ENCODE data around the gene RRN3.
"Not testable (repeated sequence)": the region's sequence is repeated elsewhere in the genome, so short reads cannot be mapped to it uniquely, and the experiment has no call there.

Gene RRN3

GRCh38 chr16:15028801-15029698 is 65.0 kb downstream of the RRN3 start:
- not testable (repeated sequence) for DNase-seq (ENCODE audit: low read depth in 2 of 2)

- not testable (repeated sequence) for DNase-seq (ENCODE audit: low read depth in 2 of 2)
Observed at GRCh38 chr16:15028345-15028715, 65.7 kb downstream of the RRN3 start.

GRCh38 chr16:15027503-15028344 is 66.3 kb downstream of the RRN3 start:
- not testable (repeated sequence) for DNase-seq (ENCODE audit: low read depth in 2 of 2)

GRCh38 chr16:15027051-15027450 is 67.0 kb downstream of the RRN3 start:
- not testable (repeated sequence) for DNase-seq (ENCODE audit: low read depth in 2 of 2)

- DNase-seq (ENCODE audit: low read depth in 2 of 2) = not testable (repeated sequence)
Observed at GRCh38 chr16:15025234-15025951, 68.7 kb downstream of the RRN3 start.

GRCh38 chr16:15024858-15025199 is 69.2 kb downstream of the RRN3 start:
- not testable (repeated sequence) for DNase-seq (ENCODE audit: low read depth in 2 of 2)

- not testable (repeated sequence) for DNase-seq (ENCODE audit: low read depth in 2 of 2)
Observed at GRCh38 chr16:15023381-15024077, 70.5 kb downstream of the RRN3 start.

- DNase-seq (ENCODE audit: low read depth in 2 of 2) = not testable (repeated sequence)
Observed at GRCh38 chr16:15022194-15022593, 71.9 kb downstream of the RRN3 start.

GRCh38 chr16:15021429-15021828 is 72.6 kb downstream of the RRN3 start:
- DNase-seq (ENCODE audit: low read depth in 2 of 2) = not testable (repeated sequence)

- not testable (repeated sequence) for DNase-seq (ENCODE audit: low read depth in 2 of 2)
Observed at GRCh38 chr16:15016951-15017580, 77.0 kb downstream of the RRN3 start.

GRCh38 chr16:15016354-15016753 is 77.7 kb downstream of the RRN3 start:
- not testable (repeated sequence) for DNase-seq (ENCODE audit: low read depth in 2 of 2)

- not testable (repeated sequence) for DNase-seq (ENCODE audit: low read depth in 2 of 2)
Observed at GRCh38 chr16:15015671-15016070, 78.4 kb downstream of the RRN3 start.

- DNase-seq (ENCODE audit: low read depth in 2 of 2) = not testable (repeated sequence)
Observed at GRCh38 chr16:15012941-15013340, 81.1 kb downstream of the RRN3 start.

Measured in stimulated activated CD4-positive, alpha-beta T cell treated with anti-CD3 and anti-CD28 coated beads, Interleukin-12 subunit alpha, Interleukin-12 subunit beta, amount 100 ng/mL, for 24 hours (primary cell).